Suprapubic skin (tissue), 3 donors: ENCODE results near the gene SUCNR1.

Source experiments
- POLR2AphosphoS5 ChIP-seq, 3 donors: sonication (generic); formaldehyde crosslinking; IDR thresholded peaks; one replicate each; pipeline ENCODE4 v1.6.1; 2017; ENCODE audit warnings: antibody characterized with exemption in 3 of 3
- TF ChIP-seq, protein P1 (sequence below), 2 donors: fragments of 200-600 bp in 1 of 2; fragments of 450-650 bp in 1 of 2; sonication (generic) in 1 of 2; IDR thresholded peaks; one replicate each; pipeline ENCODE4 v1.5.1; 2016 to 2019; ENCODE audit warnings: antibody characterized with exemption in 2 of 2, mild to moderate bottlenecking in 1 of 2, moderate library complexity in 1 of 2

GRCh38 chr3:151879679-151880415 is 6.4 kb downstream of the SUCNR1 start:
- TF ChIP-seq, protein P1, sequence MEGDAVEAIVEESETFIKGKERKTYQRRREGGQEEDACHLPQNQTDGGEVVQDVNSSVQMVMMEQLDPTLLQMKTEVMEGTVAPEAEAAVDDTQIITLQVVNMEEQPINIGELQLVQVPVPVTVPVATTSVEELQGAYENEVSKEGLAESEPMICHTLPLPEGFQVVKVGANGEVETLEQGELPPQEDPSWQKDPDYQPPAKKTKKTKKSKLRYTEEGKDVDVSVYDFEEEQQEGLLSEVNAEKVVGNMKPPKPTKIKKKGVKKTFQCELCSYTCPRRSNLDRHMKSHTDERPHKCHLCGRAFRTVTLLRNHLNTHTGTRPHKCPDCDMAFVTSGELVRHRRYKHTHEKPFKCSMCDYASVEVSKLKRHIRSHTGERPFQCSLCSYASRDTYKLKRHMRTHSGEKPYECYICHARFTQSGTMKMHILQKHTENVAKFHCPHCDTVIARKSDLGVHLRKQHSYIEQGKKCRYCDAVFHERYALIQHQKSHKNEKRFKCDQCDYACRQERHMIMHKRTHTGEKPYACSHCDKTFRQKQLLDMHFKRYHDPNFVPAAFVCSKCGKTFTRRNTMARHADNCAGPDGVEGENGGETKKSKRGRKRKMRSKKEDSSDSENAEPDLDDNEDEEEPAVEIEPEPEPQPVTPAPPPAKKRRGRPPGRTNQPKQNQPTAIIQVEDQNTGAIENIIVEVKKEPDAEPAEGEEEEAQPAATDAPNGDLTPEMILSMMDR (IDR thresholded peaks at IDR 0.05): no peak
- no peak for TF ChIP-seq POLR2AphosphoS5 (IDR thresholded peaks at IDR 0.05)
